LNCAP (cell line): Measurements from ENCODE around the gene RFK.

Source experiments
- CTCF ChIP-seq: fragments of 450-650 bp; IDR thresholded peaks from 2 replicates; pipeline ENCODE4 v1.5.1; 2017; ENCODE audit warnings: mild to moderate bottlenecking

RFK gene

GRCh38 chr9:76352026-76352620 lies 42.1 kb downstream of the RFK start:
- TF ChIP-seq CTCF, result no peak

DNA sequence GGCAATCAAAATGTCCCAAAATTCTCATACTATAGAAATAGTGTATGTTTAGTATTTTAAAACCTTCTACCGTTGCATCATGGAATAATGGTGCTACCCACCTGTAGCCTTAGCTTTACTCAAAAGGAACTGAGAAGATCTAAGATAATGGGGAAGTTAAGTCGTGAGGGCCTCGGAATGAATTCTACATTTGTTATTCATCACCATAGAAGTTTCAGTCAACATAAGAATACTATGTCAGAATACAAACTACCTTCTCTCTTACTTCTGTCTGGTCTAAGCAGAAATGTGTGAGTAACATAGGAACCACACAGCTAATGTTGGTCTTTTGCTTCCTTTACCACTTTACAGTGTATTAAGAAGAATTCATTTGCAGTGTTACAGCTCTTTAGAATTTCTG lies 43.2 kb downstream of the RFK start:
- no peak for TF ChIP-seq CTCF

GRCh38 chr9:76349865-76350264 lies 44.4 kb downstream of the RFK start:
- no peak for TF ChIP-seq CTCF

- no peak for TF ChIP-seq CTCF
Measured at GRCh38 chr9:76342858-76343257, 51.4 kb downstream of the RFK start.

GRCh38 chr9:76342201-76342600 lies 52.0 kb downstream of the RFK start:
- no peak for TF ChIP-seq CTCF

- no peak for TF ChIP-seq CTCF
Measured at GRCh38 chr9:76341616-76342015, 52.6 kb downstream of the RFK start.

DNA sequence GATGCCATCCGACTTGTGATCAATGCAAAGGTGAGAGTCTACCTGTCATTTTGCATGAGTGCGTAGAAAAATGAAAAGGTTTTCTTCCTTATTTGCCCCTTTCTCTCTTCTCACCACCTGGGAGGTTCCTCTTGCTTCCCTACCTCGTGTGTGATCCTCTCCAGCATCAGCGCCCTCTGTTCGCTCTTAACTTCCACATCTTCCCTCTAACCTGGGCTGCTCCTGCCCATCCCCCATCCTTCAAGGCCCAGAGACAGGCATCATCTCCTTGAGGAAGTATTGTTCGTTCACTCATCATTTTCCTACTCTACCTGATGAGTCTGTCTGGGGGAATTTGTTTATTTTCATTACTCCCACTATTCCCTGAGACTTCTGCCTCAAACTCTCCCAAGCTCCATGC lies 55.8 kb downstream of the RFK start:
- no peak for TF ChIP-seq CTCF

DNA sequence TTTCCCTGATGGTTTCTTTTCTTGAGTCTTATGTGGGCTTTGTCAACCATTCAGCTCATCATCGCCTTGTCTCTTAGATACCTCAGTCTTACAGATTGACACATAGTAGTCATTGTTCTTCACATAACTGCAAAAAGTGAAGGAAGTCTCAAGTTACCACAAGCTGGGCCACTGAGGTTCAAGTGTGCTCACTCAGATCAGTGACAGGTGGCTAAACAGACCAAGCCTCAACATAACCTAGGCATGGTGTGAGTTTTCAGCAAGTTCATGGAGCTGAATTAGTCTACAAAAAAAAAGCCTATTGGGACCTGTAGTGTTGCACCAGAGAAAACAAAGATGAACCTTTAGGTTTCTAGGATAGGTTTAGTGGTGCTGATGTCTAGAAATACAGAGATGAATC lies 58.2 kb downstream of the RFK start:
- TF ChIP-seq CTCF, result no peak
